GM19240 (cell line): ENCODE data around the gene GRIP2.

ENCODE experiments used
- DNase-seq: peaks from one replicate; pipeline ENCODE4 v3.0.0; 2011; ENCODE audit warnings: low spot score; ENCODE audit not compliant: insufficient read length

The GRIP2 gene

GRCh38 chr3:14561051-14561960 is 21.2 kb upstream of the GRIP2 start:
- DNase-seq = no peak

GRCh38 chr3:14560110-14560509 is 20.0 kb upstream of the GRIP2 start:
- DNase-seq = no peak

- DNase-seq = no peak
Measured at GRCh38 chr3:14558029-14558428, 17.9 kb upstream of the GRIP2 start.

GRCh38 chr3:14555835-14556234 is 15.7 kb upstream of the GRIP2 start:
- DNase-seq = no peak

GRCh38 chr3:14554715-14555114 is 14.6 kb upstream of the GRIP2 start:
- DNase-seq = no peak

GRCh38 chr3:14553871-14554270 is 13.7 kb upstream of the GRIP2 start:
- no peak for DNase-seq

GRCh38 chr3:14552717-14553116 is 12.6 kb upstream of the GRIP2 start:
- no peak for DNase-seq

GRCh38 chr3:14552041-14552648 is 12.0 kb upstream of the GRIP2 start:
- no peak for DNase-seq

- DNase-seq = no peak
Measured at GRCh38 chr3:14550651-14551611, 10.8 kb upstream of the GRIP2 start.

- no peak for DNase-seq
Measured at GRCh38 chr3:14550181-14550580, 10.0 kb upstream of the GRIP2 start.

- DNase-seq = no peak
Measured at GRCh38 chr3:14549256-14549919, 9.2 kb upstream of the GRIP2 start.

GRCh38 chr3:14548321-14548729 is 8.2 kb upstream of the GRIP2 start:
- DNase-seq = peak; percentile 56

- no peak for DNase-seq
Measured at GRCh38 chr3:14547693-14548092, 7.6 kb upstream of the GRIP2 start.

GRCh38 chr3:14546041-14546440 is 5.9 kb upstream of the GRIP2 start:
- DNase-seq = no peak

- DNase-seq = no peak
Measured at GRCh38 chr3:14545251-14545635, 5.1 kb upstream of the GRIP2 start.

- DNase-seq = no peak
Measured at GRCh38 chr3:14544282-14545250, 4.4 kb upstream of the GRIP2 start.

- no peak for DNase-seq
Measured at GRCh38 chr3:14543446-14543845, 3.3 kb upstream of the GRIP2 start.

GRCh38 chr3:14542656-14543055 is 2.5 kb upstream of the GRIP2 start:
- no peak for DNase-seq

GRCh38 chr3:14541646-14542045 is 1.5 kb upstream of the GRIP2 start:
- DNase-seq = no peak

- no peak for DNase-seq
Measured at GRCh38 chr3:14540821-14541385, 761 bp upstream of the GRIP2 start.
